HG03196 (cell line): Measurements from ENCODE around the gene ANTXR1.
"Not testable (repeated sequence)": the region's sequence is repeated elsewhere in the genome, so short reads cannot be mapped to it uniquely, and the experiment has no call there.

Experiments
- ATAC-seq: cut with Tn5 transposase; IDR thresholded peaks from one replicate; pipeline ENCODE4 v1.9.1; 2021; ENCODE audit not compliant: unreplicated experiment

The ANTXR1 gene

GRCh38 chr2:69223759-69224511, 211.0 kb downstream of the ANTXR1 start:
- no peak for ATAC-seq

- no peak for ATAC-seq
These were observed 211.5 kb downstream of the ANTXR1 start for GRCh38 chr2:69224512-69224837.

GRCh38 chr2:69225933-69226332, 213.0 kb downstream of the ANTXR1 start:
- no peak for ATAC-seq

- no peak for ATAC-seq
These were observed 213.9 kb downstream of the ANTXR1 start for GRCh38 chr2:69226903-69227302.

GRCh38 chr2:69227716-69228115, 214.7 kb downstream of the ANTXR1 start:
- no peak for ATAC-seq

- ATAC-seq: not testable (repeated sequence)
These were observed 218.0 kb downstream of the ANTXR1 start for GRCh38 chr2:69230946-69231345.

GRCh38 chr2:69231612-69232277, 218.8 kb downstream of the ANTXR1 start:
- no peak for ATAC-seq

GRCh38 chr2:69235835-69236234, 222.9 kb downstream of the ANTXR1 start:
- ATAC-seq: not testable (repeated sequence)

- ATAC-seq: no peak
These were observed 224.2 kb downstream of the ANTXR1 start for GRCh38 chr2:69237070-69237670.

GRCh38 chr2:69238449-69239031, 225.6 kb downstream of the ANTXR1 start:
- no peak for ATAC-seq

- ATAC-seq: no peak
These were observed 228.1 kb downstream of the ANTXR1 start for GRCh38 chr2:69241093-69241492.

GRCh38 chr2:69241664-69242514, 228.9 kb downstream of the ANTXR1 start:
- no peak for ATAC-seq

- ATAC-seq: no peak
These were observed 229.7 kb downstream of the ANTXR1 start for GRCh38 chr2:69242651-69243051.

- no peak for ATAC-seq
These were observed 230.7 kb downstream of the ANTXR1 start for GRCh38 chr2:69243652-69244051.

GRCh38 chr2:69244882-69245281, 231.9 kb downstream of the ANTXR1 start:
- no peak for ATAC-seq

- no peak for ATAC-seq
These were observed 234.6 kb downstream of the ANTXR1 start for GRCh38 chr2:69247583-69247982.

- no peak for ATAC-seq
These were observed 235.3 kb downstream of the ANTXR1 start for GRCh38 chr2:69248232-69248631.

GRCh38 chr2:69250981-69251380, 238.0 kb downstream of the ANTXR1 start:
- ATAC-seq: no peak

GRCh38 chr2:69251943-69252342, 239.0 kb downstream of the ANTXR1 start:
- no peak for ATAC-seq

GRCh38 chr2:69253112-69253511, 240.1 kb downstream of the ANTXR1 start:
- ATAC-seq: no peak
